Ovary (tissue), 3 donors: ENCODE results near the gene LCN2.

ENCODE experiments used
- CTCF ChIP-seq, 3 donors: fragments of 450-650 bp in 2 of 3; fragments of 200-600 bp in 1 of 3; IDR thresholded peaks; one replicate each; pipeline versions ENCODE4 v1.5.1 to v1.8.0; 2016 to 2022; ENCODE audit warnings: antibody characterized with exemption in 3 of 3, mild to moderate bottlenecking in 1 of 3
- EP300 ChIP-seq: sonication (generic); formaldehyde crosslinking; IDR thresholded peaks from one replicate; pipeline ENCODE4 v1.6.1; 2017; ENCODE audit warnings: antibody characterized with exemption
- POLR2A ChIP-seq: fragments of 450-650 bp; IDR thresholded peaks from one replicate; pipeline ENCODE4 v1.6.1; 2017; ENCODE audit warnings: antibody characterized with exemption, mild to moderate bottlenecking, moderate library complexity
- donor health status: DM: no; HTN: no; CAD: no.

- TF ChIP-seq CTCF (IDR thresholded peaks at IDR 0.05) (no peak), EP300 (no peak), POLR2A (no peak)
Measured at GRCh38 chr9:128118472-128118857, 30.8 kb upstream of the LCN2 start.
